Effector memory CD8-positive, alpha-beta T cell (primary cell): ENCODE measurements around the gene CELF4.
A peak's percentile ranks its signal among the peaks of the same experiment; 100 is the strongest.

Experiments
- ATAC-seq: fragments of 150-1000 bp; cut with Tn5 transposase; replicated peaks from 2 replicates; pipeline ENCODE4 v1.10.0; 2021; ENCODE audit warnings: mild to moderate bottlenecking, moderate library complexity
- DNase-seq, 3 experiments: peaks; one replicate each; pipeline ENCODE4 v3.0.0; 2021
- H3K27ac Mint-ChIP-seq, 2 donors: one replicate each; pipeline ENCODE4 v1.8.0; 2022; ENCODE audit warnings: mild to moderate bottlenecking in 2 of 2, mixed read lengths in 2 of 2, moderate library complexity in 2 of 2
- H3K27me3 Mint-ChIP-seq, 2 donors: one replicate each; pipeline ENCODE4 v1.8.0; 2022; ENCODE audit warnings: mixed read lengths in 2 of 2
- H3K36me3 Mint-ChIP-seq: one replicate; pipeline ENCODE4 v1.8.0; 2022; ENCODE audit warnings: mild to moderate bottlenecking, moderate library complexity, mixed read lengths; ENCODE audit not compliant: insufficient read depth
- H3K4me1 Mint-ChIP-seq, 2 donors: one replicate each; pipeline ENCODE4 v1.8.0; 2022; ENCODE audit warnings: low read depth in 2 of 2, mixed read lengths in 2 of 2
- H3K4me3 Mint-ChIP-seq, 2 donors: one replicate each; pipeline ENCODE4 v1.8.0; 2022; ENCODE audit warnings: mild to moderate bottlenecking in 2 of 2, mixed read lengths in 2 of 2, moderate library complexity in 2 of 2
- H3K9me3 Mint-ChIP-seq, 2 donors: one replicate each; pipeline ENCODE4 v1.8.0; 2022; ENCODE audit warnings: mixed read lengths in 2 of 2

CELF4 gene

DNA sequence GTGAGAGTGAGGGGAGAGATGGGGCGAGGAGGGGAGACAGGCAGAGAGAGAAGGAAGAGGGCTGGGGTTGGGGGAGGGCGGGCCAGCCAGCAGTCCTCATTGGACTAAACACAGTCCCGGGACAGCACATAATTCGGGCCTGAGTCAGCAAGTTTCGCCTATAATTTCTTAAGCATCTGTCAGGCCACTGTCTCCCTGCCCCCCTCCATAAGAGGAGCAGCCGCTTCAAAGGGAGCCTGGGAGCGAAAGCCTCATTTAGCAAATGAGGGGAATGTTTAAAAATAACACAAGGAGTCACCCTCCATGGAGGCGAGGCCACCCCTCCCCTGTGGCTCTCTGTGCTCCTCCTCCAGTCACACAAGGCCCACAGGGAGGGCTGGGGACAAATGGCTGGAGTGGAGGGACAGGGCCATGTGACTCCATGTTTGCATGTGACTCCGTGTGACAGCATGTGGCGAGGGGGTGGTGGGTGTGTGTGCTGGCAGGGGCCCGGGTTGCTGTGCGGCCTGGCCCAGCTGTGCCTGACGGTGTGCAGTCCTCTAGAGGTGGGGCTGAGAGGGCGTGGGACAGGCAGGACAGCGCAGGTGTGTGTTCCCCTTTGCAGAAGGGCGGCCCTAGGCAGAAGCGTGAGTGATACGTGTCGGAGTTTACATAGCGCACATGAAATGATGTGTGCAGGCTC is 162.4 kb downstream of the CELF4 start:
- Mint-ChIP-seq H3K4me3 (no peak overlapping the region), H3K27ac (no peak overlapping the region)
- no peak for DNase-seq

DNA sequence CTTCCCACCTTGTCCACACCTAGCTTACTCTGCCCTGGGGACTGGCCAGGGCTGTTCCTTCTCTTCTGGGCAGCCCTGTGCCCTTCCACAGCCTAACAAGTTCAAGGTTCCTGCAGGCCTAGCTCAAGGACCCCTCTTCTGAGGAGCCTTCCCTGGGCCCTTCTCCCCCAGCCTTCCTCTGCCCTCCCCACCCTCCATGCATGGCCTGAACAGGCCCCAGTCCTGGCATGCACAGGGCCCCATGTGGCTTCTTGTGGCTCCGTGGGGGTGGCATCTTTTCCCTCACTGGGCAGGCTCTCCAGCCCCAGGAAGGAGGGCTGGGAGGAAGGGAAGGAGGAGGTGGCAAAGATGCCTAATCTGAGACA is 162.9 kb downstream of the CELF4 start:
- H3K36me3 Mint-ChIP-seq: no peaks in the 10 kb centered on the region
- H3K4me3 Mint-ChIP-seq: no peak overlapping the region
- DNase-seq (no peak), ATAC-seq (no peak)
- H3K27ac Mint-ChIP-seq: no peak overlapping the region
- no peaks in the 10 kb centered on the region for H3K9me3 Mint-ChIP-seq
- no peaks in the 10 kb centered on the region for H3K27me3 Mint-ChIP-seq
- peaks cover 0 to 8% of the 10 kb centered on the region in 2 donors for H3K4me1 Mint-ChIP-seq

More for the DNA sequence above, 162.4 kb downstream of the CELF4 start:
- H3K9me3 Mint-ChIP-seq: no peaks in the 10 kb centered on the region
- no peaks in the 10 kb centered on the region for H3K27me3 Mint-ChIP-seq
- peaks cover 0 to 8% of the 10 kb centered on the region in 2 donors for H3K4me1 Mint-ChIP-seq
- no peak for ATAC-seq
- no peaks in the 10 kb centered on the region for H3K36me3 Mint-ChIP-seq

DNA sequence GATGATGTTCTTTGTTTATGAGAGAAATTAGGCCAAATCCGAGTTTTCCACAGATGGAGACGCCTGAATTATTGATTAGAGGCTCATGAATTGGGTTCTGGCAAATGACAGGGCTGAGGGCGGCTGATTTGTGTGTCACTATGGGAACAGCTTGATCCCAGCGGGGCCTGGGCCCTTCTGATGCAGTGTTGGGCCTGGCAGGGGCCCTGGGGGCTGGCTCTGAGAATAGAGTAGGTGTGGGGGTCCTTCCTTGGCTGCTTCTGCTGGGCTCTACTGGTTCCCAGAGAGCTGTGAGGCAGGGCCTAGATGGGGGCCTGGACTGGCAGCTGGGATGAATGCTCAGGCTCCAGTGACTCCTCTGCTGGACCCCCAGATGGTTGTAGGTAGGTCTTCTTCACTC is 164.8 kb downstream of the CELF4 start:
- no peak for ATAC-seq
- no peak overlapping the region for H3K27ac Mint-ChIP-seq
- peaks cover 0 to 8% of the 10 kb centered on the region in 2 donors for H3K4me1 Mint-ChIP-seq
- no peaks in the 10 kb centered on the region for H3K36me3 Mint-ChIP-seq
- no peaks in the 10 kb centered on the region for H3K9me3 Mint-ChIP-seq
- H3K27me3 Mint-ChIP-seq: peaks cover 0 to 6% of the 10 kb centered on the region in 2 donors
- DNase-seq: no peak
- H3K4me3 Mint-ChIP-seq: no peak overlapping the region

DNA sequence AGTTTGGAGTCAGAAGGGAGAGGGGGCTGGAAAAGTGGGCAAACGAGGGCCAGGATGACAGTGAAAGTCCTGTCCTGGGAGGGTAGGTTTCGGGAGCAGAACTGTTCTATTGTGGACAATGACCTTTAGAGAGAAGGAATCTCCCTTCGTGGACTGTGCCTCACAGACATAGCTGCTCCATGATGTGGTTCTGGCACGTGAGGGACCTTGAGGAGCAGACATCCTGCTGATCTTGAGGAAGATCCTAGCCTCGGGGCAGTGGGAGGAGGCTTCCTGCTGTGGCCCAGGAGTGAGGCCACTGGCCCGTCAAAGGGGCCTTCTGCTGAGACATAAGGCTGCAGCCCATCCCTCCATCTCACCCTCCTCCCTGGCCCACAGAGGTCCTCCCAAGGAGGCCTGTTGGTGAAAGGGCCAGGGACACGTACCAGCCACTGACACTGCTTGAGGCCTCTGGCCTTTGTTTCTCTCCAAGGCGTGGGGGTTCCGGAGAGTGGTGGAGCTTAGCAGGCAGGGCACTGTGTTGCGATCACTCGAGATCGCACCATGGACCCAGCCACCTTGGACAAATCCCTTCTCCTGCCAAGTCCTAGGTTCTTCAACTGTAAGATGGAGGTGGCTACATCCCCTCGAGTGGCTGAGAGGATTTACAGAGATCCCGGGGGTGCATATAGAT is 167.2 kb downstream of the CELF4 start:
- peaks cover 9 to 23% of the 10 kb centered on the region in 2 donors for H3K27me3 Mint-ChIP-seq
- no peak for DNase-seq
- H3K9me3 Mint-ChIP-seq: no peaks in the 10 kb centered on the region
- H3K4me1 Mint-ChIP-seq: peaks cover 0 to 6% of the 10 kb centered on the region in 2 donors
- H3K4me3 Mint-ChIP-seq: no peak overlapping the region
- no peak overlapping the region for H3K27ac Mint-ChIP-seq
- H3K36me3 Mint-ChIP-seq: no peaks in the 10 kb centered on the region
- ATAC-seq: no peak

DNA sequence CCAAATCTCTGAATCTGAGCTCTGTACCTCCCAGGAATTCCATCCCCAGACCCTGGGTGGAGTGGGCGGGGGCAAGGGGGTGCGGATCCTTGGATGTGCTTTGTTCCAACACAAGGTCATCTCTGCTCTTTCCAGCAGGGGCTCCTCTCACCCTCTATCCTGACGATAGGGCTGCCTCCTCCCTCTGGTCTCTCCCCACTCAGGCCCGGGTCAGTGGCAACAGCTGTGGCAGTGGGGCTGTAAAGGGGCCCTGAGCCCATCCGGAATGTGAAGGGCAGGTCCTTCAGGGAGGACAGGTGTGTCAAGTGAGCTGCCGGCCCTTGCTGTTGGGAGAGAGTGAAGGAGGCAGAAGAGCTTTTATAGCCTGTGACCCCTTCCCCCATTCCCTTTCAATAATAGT is 167.8 kb downstream of the CELF4 start:
- DNase-seq (no peak), ATAC-seq (no peak)
- H3K4me3 Mint-ChIP-seq: no peak overlapping the region
- H3K4me1 Mint-ChIP-seq: peaks cover 0 to 10% of the 10 kb centered on the region in 2 donors
- H3K36me3 Mint-ChIP-seq: no peaks in the 10 kb centered on the region
- H3K27me3 Mint-ChIP-seq: peaks cover 12 to 28% of the 10 kb centered on the region in 2 donors
- no peaks in the 10 kb centered on the region for H3K9me3 Mint-ChIP-seq
- H3K27ac Mint-ChIP-seq: no peak overlapping the region

DNA sequence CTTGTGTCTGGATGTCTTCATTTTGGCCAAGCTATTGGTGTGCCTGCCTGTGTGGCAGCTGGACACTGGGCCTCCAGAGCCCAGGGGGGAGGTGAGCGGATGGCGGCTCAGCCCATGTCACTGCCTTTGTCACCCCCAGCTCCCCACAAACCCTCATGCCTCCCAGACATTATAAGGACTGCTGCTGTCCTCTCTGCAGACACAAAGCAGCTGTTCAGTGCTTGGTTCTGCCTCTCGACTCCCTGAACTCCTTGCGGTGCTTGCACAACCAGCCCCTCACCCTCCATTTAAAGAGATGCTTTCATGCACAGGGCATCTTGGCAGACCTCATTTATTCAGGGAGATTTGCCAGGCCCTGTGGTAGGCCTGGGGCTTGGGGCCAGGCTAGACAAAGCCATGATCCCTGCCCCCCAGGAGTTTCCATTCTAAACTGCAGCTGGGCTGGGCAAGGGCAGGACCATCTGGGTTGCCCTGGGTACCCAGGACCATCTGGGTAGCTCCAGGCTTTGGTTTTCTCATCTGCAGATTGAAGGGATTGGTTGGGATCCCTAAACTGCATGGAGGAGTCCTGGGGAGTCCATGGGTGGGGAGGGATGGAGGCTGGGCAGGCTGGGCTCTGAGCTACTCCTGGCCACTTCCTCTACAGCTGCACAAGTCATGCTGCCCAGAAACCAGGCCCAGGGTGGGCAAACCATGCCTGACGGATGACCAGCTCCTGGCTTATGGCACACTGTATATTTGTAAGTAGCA is 168.5 kb downstream of the CELF4 start:
- ATAC-seq: no peak

DNA sequence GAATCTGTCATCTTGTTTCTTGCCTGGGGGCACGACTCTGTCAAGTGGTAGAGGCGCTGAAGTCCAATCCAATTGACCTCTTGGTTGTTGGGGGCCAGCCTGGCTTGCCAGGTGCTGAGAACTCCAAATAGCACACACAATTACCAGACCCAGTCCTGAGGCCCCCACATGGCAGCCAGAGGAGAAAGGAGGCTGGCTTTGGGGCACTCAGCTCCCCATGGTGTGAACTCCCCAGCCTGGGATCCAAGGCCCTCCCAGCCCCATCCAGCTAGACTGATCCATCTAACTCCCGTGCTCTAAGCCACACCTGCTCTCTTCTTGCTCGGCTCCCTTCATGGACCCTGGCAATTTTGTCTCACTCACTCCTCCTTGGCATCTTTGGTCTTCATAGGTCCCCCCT is 170.0 kb downstream of the CELF4 start:
- peaks cover 16 to 50% of the 10 kb centered on the region in 2 donors for H3K27me3 Mint-ChIP-seq
- peak overlapping the region in 1 of 2 donors; percentile 66 for H3K27ac Mint-ChIP-seq
- DNase-seq (no peak), ATAC-seq (no peak)
- H3K36me3 Mint-ChIP-seq: no peaks in the 10 kb centered on the region
- peaks cover 0 to 11% of the 10 kb centered on the region in 2 donors for H3K4me1 Mint-ChIP-seq
- no peaks in the 10 kb centered on the region for H3K9me3 Mint-ChIP-seq
- no peak overlapping the region for H3K4me3 Mint-ChIP-seq

More for the DNA sequence above, 168.5 kb downstream of the CELF4 start:
- no peaks in the 10 kb centered on the region for H3K9me3 Mint-ChIP-seq
- no peak for DNase-seq
- H3K4me3 Mint-ChIP-seq: no peak overlapping the region
- peaks cover 16 to 35% of the 10 kb centered on the region in 2 donors for H3K27me3 Mint-ChIP-seq
- H3K36me3 Mint-ChIP-seq: no peaks in the 10 kb centered on the region
- H3K27ac Mint-ChIP-seq: no peak overlapping the region
- peaks cover 0 to 10% of the 10 kb centered on the region in 2 donors for H3K4me1 Mint-ChIP-seq

DNA sequence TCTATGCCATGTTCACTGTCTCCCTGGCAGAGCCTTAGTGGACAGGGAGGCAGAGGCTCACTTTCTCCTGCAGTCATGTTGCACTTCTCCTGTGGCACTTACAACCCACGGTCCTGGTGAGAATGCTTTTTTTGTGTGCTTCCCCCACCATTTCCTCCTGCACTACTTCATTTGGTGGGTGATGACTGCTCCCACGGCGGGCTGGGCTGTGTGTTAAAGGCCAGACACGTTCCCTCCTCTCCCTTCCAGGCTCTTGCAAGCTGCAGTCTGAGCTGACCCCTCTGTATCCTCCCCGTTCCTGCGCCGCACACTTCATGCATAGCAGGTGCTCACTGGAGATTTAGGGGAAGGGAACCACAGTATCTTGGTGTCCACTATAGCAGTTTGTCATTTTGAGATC is 170.5 kb downstream of the CELF4 start:
- H3K27me3 Mint-ChIP-seq: peaks cover 16 to 55% of the 10 kb centered on the region in 2 donors
- DNase-seq: no peak
- H3K4me3 Mint-ChIP-seq: peak overlapping the region; percentile 16 to 45
- H3K27ac Mint-ChIP-seq: peak overlapping the region in 1 of 2 donors; percentile 66
- H3K9me3 Mint-ChIP-seq: no peaks in the 10 kb centered on the region
- peaks cover 0 to 11% of the 10 kb centered on the region in 2 donors for H3K4me1 Mint-ChIP-seq
- no peaks in the 10 kb centered on the region for H3K36me3 Mint-ChIP-seq
- no peak for ATAC-seq

DNA sequence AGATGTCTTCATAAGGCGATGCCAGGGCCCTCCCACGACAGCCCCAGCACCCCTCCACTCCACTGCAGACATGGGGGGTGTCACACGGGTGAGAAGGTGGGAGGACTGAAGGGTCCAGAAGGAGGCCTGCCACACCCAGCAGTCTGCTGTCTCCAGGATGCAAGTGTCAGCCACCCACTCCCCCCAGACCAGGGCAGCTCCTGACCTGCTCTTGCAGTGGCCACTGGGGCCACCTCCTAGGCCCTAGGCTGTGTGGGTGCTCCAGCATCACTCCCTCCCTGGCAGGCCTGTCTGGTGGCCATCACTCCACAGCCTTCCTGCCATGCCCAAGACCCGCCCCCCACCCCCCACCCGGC is 171.0 kb downstream of the CELF4 start:
- Mint-ChIP-seq H3K27ac (peak overlapping the region in 1 of 2 donors; percentile 66), H3K36me3 (no peaks in the 10 kb centered on the region), H3K4me3 (peak overlapping the region in 1 of 2 donors; percentile 45), H3K4me1 (peaks cover 0 to 11% of the 10 kb centered on the region in 2 donors), H3K9me3 (no peaks in the 10 kb centered on the region), H3K27me3 (peaks cover 16 to 60% of the 10 kb centered on the region in 2 donors)
- DNase-seq: no peak
- ATAC-seq: no peak

DNA sequence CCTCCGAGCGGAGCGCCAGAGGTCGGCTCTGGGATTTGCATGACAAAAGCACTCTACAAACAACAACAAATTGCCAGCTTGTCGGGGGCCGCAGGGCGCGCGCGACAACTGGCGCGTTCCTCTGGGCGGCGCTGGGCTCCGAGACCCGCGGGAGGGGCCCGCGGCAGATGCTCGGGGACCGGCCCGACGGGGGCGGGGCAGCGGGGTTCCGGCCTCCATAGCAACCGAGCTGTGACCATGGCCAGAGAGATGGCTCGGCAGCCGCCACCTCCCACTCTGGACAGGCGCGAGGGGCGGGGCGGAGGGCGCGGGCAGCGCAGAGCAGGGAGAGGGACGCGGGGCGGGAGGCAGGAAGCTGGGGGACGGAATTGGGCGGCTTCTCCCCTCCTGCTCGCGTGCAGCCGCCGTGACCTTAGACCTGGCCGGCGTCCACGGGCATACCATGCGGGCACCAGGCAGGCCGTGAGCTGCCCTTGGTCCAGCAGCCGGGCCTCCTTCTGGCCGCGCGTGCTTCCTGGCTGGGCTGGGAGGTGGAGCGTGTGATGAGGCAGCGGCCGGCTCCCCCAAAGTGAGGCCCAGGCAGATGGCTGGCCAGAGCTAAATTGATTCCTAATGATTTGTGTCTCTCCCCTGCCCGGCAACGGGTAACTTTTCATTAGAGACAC is 171.5 kb downstream of the CELF4 start:
- ATAC-seq (peak; percentile 32), DNase-seq (no peak)
- Mint-ChIP-seq H3K36me3 (no peaks in the 10 kb centered on the region), H3K27ac (no peak overlapping the region), H3K9me3 (no peaks in the 10 kb centered on the region), H3K4me3 (peak overlapping the region; percentile 27 to 45), H3K4me1 (peaks cover 0 to 13% of the 10 kb centered on the region in 2 donors), H3K27me3 (peaks cover 16 to 66% of the 10 kb centered on the region in 2 donors)

DNA sequence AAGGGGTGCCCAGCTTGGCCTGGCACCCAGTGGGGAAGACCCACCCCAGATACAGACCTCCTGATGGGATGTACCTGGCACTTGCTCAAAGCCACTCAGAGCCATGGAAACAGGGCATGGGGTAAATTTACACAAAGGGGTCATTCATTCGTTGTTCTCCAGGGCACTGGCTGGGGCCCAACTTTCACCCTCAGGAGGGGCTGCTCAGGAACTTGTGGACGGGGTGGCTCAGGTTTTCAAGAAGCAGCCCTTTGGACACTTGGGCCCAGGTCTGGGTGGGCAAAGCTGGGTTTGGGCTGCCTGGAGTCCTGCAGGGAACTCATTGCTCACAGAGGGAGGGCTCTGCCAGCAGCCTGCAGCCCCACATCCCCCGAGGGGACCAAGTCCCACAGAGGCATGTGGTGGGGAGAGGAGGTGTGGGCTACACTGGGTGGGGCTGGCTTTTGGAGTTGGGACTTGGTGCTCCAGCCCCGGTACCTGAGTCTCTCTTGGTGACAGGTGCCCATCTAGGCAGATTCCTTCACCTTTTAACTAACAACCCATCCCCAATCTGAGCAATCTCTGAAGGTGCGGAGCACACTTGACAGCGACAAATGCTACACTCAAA is 172.3 kb downstream of the CELF4 start:
- H3K9me3 Mint-ChIP-seq: no peaks in the 10 kb centered on the region
- H3K27me3 Mint-ChIP-seq: peaks cover 19 to 73% of the 10 kb centered on the region in 2 donors
- H3K27ac Mint-ChIP-seq: no peak overlapping the region
- DNase-seq (no peak), ATAC-seq (no peak)
- no peaks in the 10 kb centered on the region for H3K36me3 Mint-ChIP-seq
- H3K4me3 Mint-ChIP-seq: peak overlapping the region; percentile 27 to 45
- H3K4me1 Mint-ChIP-seq: peaks cover 0 to 16% of the 10 kb centered on the region in 2 donors

DNA sequence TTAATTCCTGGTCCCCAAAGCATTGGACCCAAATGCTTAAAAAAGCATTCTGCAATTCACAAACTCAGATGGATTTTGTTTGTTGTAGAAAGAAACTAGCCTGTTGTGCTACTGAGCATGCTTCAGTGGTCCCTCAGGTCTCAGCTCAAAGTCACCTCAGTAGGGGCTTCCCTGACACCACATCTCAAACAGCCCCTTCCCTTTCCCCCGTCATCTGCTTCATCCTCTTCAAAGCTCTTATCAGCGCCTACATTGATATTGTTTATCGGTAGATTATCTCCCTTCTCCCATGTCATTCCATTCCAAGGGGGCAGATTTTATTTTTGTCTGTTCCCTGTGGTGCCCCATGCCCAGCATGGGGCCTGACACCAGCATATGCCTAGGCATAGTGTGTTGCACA is 172.9 kb downstream of the CELF4 start:
- peaks cover 23 to 79% of the 10 kb centered on the region in 2 donors for H3K27me3 Mint-ChIP-seq
- DNase-seq (no peak), ATAC-seq (no peak)
- H3K9me3 Mint-ChIP-seq: no peaks in the 10 kb centered on the region
- H3K4me3 Mint-ChIP-seq: peak overlapping the region; percentile 27 to 45
- H3K27ac Mint-ChIP-seq: no peak overlapping the region
- H3K4me1 Mint-ChIP-seq: peaks cover 0 to 16% of the 10 kb centered on the region in 2 donors
- H3K36me3 Mint-ChIP-seq: no peaks in the 10 kb centered on the region
